Common myeloid progenitor, CD34-positive (primary cell): ENCODE results near the gene LTBP3. TPM values are rescaled to one million over a fixed set of nuclear protein-coding genes. Genes with fewer than 3 reads are reported as not detected.

Experiments used
- CTCF ChIA-PET: fragments of 350-600 bp; sonication (Branson Sonifier 250); formaldehyde crosslinking; loops from one replicate; lab custom pipeline; 2021; ENCODE audit warnings: antibody characterized with exemption; lab: Charles Lee
- POLR2A ChIA-PET: fragments of 350-600 bp; sonication (Branson Sonifier 250); formaldehyde crosslinking; loops from one replicate; lab custom pipeline; 2021; ENCODE audit warnings: antibody characterized with exemption; lab: Charles Lee
- DNase-seq, 3 donors: peaks; one replicate each; pipeline versions ENCODE4 v3.0.0 to v3.0.0-alpha.2; 2013
- H3K27ac ChIP-seq, 2 experiments: 1 replicate in 1 of 2; 2 replicates in 1 of 2; pipeline ENCODE4 v1.7.0; 2013; ENCODE audit warnings: inconsistent platforms in 2 of 2, low read length in 2 of 2, mild to moderate bottlenecking in 2 of 2, low read depth in 1 of 2, moderate library complexity in 1 of 2; ENCODE audit not compliant: severe bottlenecking in 2 of 2, insufficient read depth in 1 of 2, poor library complexity in 1 of 2
- H3K27me3 ChIP-seq, 5 experiments: replicated peaks in 2 of 5; 1 replicate in 3 of 5; 2 replicates in 2 of 5; pipeline versions ENCODE4 v1.6.1 to v1.7.0; 2013; ENCODE audit warnings: low read length in 4 of 5, mild to moderate bottlenecking in 2 of 5, moderate library complexity in 2 of 5, inconsistent platforms in 1 of 5; ENCODE audit not compliant: insufficient read depth in 5 of 5, control insufficient read depth in 4 of 5
- H3K36me3 ChIP-seq, 4 experiments: 1 replicate in 2 of 4; 2 replicates in 2 of 4; pipeline versions ENCODE4 v1.6.1 to v1.7.0; 2013; ENCODE audit warnings: low read length in 3 of 4, control low read depth in 1 of 4, mild to moderate bottlenecking in 1 of 4; ENCODE audit not compliant: control insufficient read depth in 4 of 4, insufficient read depth in 4 of 4
- H3K4me1 ChIP-seq, 4 experiments: 1 replicate in 3 of 4; 2 replicates in 1 of 4; pipeline versions ENCODE4 v1.6.1 to v1.7.1; 2013; ENCODE audit warnings: low read length in 3 of 4, mild to moderate bottlenecking in 3 of 4, control low read depth in 1 of 4, inconsistent platforms in 1 of 4, moderate library complexity in 1 of 4; ENCODE audit not compliant: control insufficient read depth in 4 of 4, insufficient read depth in 4 of 4; ENCODE audit errors: control extremely low read depth in 1 of 4
- H3K4me3 ChIP-seq, 7 experiments: 1 replicate in 4 of 7; 2 replicates in 3 of 7; pipeline versions ENCODE4 v1.5.1 to v1.7.0; 2013; ENCODE audit warnings: mild to moderate bottlenecking in 7 of 7, low read length in 6 of 7, moderate library complexity in 6 of 7, inconsistent platforms in 2 of 7, low read depth in 2 of 7, control low read depth in 1 of 7; ENCODE audit not compliant: insufficient read depth in 4 of 7, control insufficient read depth in 1 of 7; ENCODE audit errors: extremely low read depth in 1 of 7
- H3K9me3 ChIP-seq, 5 experiments: 1 replicate in 4 of 5; 2 replicates in 1 of 5; pipeline versions ENCODE4 v1.6.1 to v1.7.1; 2013; ENCODE audit warnings: low read length in 4 of 5, mild to moderate bottlenecking in 2 of 5, inconsistent platforms in 1 of 5, low read depth in 1 of 5, moderate library complexity in 1 of 5; ENCODE audit not compliant: control insufficient read depth in 4 of 5, insufficient read depth in 2 of 5; ENCODE audit errors: control extremely low read depth in 1 of 5
- WGBS: methylation state at CpG from one replicate; pipeline ENCODE4 v1.1.5; 2013; ENCODE audit not compliant: insufficient coverage; 5-methylcytosine and 5-hydroxymethylcytosine counted together
- polyA plus RNA-seq: library from polyadenylated mRNA; unstranded; fragments of 120-200 nt; gene quantifications from one replicate; pipeline ENCODE4 v1.2.1, GENCODE V29; 2013

The LTBP3 gene
- 78.1 TPM for polyA plus RNA-seq

DNA sequence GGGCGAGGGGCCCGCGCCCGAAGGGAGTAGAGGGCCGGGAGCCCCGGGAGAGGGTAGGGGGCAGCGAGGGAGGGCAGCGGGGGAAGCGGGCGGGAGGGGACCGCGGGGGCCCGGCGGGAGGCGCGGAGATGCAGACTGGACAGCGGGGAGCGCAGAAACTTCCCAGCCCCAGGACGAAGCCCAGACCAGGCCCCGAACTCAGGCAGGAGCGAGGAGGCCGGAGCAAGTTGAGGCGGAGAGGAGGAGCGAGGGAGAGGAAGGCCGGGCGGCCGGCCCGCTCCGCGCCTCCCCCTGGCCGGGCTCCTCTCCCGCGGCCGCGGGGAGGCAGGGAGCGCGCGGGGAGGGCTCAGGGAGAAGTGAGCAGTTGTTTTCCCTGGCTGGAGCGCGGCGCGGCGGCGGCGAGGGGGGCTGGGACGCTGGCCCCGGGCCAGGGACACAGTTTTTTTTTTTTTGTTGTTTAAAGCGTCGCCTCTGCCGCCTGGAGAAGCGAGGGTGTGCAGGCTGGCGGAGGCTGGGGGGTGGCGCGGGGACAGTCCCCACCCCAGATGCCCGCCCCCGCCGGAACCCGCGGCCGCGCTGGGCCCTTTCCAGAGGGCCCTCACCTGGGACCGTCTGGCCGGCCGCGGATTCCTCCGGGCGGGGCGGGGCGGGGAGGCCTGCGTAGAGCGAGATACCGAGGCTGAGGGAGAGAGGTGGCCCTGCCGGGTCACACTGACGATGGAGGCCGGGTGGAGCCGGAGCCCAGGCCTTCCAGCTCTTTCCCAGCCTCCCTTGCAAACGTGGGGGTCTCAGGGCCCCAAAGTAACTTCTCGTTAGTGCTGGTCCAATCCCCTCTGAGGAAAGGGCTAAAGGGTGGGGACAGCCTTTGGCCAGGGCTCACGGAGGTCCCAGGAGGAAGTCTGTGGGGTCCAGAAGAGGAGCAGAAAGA, at the start of gene LTBP3:
TSS of gene LTBP3 (minus strand) at position 358 of the 928 bp plus-strand sequence. CDS start 400 bp downstream, outside the sequence.
- Histone ChIP-seq H3K9me3 (no peaks in the 10 kb centered on the region), H3K4me3 (peak within 1 kb of the TSS; percentile 51 to 81 (median 62)), H3K4me1 (peaks cover 0 to 69% (median 62%) of the 10 kb centered on the region in 4 experiments), H3K27ac (peak within 1 kb of the TSS; percentile 54 to 76), H3K36me3 (no peaks in the 10 kb centered on the region), H3K27me3 (no peaks in the 10 kb centered on the region)
- CTCF ChIA-PET: interaction anchor here (0.9 to 16.1 kb wide), 7 partner anchors 13 to 46 kb away, joined by 3 to 239 read pairs (median 6); no protein-coding TSS in a partner anchor
- DNase-seq: peak in 2 of 3 donors; percentile 45 to 50
- POLR2A ChIA-PET: interaction anchor here (0.5 to 1.2 kb wide), 3 partner anchors 9 to 397 kb away, joined by 4 read pairs; partner anchors contain the start of gene ZNRD2
- 0% methylated on average over 56 of the region's 79 CpGs for WGBS

DNA sequence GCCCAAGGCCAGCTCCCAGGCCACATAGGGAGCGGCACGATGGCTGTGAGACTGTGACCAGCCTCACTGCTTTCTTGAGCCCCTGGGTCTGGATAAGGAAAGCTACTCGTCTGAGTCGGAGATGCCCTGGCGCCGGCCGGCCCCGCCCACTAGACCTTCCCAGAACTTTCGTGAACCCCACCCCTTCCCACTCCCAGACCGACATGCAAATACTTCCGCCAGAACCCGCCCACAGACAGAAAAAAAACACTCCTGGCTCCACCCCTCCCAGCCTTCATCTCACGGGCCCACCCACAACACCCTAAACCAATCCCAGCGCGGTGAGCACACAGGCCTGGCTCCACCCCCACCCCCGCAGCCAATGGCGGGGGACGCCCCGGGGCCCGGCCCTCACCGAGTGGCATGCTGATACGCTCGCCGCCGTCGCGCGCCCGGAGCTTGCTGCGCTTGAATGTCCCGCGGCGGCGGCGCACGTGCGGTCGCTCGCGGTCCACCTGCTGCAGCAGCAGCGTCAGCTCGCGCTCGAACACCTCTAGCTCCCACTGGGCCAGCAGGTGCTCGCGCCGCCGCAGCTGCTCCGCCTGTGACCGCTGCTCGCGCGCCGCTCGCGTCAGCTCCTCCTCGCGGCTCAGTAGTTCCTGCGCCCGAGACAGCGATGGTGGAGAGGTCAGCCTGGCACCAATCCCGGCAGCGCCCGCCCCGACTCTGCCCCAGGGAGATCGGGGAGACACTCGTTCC, 48.9 kb upstream of the LTBP3 start:
- 96% methylated on average over 60 of the region's 67 CpGs for WGBS
- Histone ChIP-seq H3K4me1 (peaks cover 5 to 31% (median 30%) of the 10 kb centered on the region in 4 experiments), H3K27me3 (no peaks in the 10 kb centered on the region), H3K27ac (no peak overlapping the region), H3K4me3 (no peak overlapping the region), H3K36me3 (peaks cover 7 to 82% (median 61%) of the 10 kb centered on the region in 4 experiments), H3K9me3 (no peaks in the 10 kb centered on the region)
- ChIA-PET POLR2A (no interaction called here), CTCF (interaction anchor here (16.3 kb wide), 1 partner anchor 14 kb away, joined by 229 read pairs; the partner anchor contains the start of gene KCNK7)
- peak in 2 of 3 donors; percentile 39 to 41 for DNase-seq

DNA sequence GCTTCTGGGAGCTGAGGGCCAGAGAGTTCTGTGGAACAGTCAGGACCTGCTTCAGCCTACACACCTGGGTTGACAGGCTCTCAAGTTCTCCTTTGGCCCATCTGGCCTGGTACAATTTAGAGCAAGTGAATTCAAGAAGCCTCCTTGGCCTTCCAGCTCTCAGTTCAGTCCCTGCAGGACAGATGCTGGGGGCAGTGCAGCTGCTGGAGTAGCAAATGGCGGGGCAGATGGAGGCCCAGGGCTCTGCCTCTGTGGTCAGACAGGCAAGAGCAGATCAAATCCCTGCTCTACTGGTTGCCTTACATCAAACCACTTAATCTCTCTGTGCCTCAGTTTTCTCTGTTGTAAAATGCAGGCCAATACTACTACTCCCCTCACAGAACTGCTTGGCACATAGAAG, 46.1 kb upstream of the LTBP3 start:
- Histone ChIP-seq H3K27me3 (no peaks in the 10 kb centered on the region), H3K27ac (no peak overlapping the region), H3K4me1 (peaks cover 0 to 3% (median 2%) of the 10 kb centered on the region in 4 experiments), H3K36me3 (peaks cover 7 to 82% (median 67%) of the 10 kb centered on the region in 4 experiments), H3K4me3 (no peak overlapping the region), H3K9me3 (no peaks in the 10 kb centered on the region)
- ChIA-PET CTCF (interaction anchor here (0.9 to 16.3 kb wide), 9 partner anchors 8 to 176 kb away, joined by 3 to 229 read pairs (median 4); partner anchors contain the start of genes EHBP1L1, KCNK7 and PCNX3), POLR2A (no interaction called here)
- no peak for DNase-seq
- WGBS: 100% methylated on average over 1 of the region's 1 CpG

DNA sequence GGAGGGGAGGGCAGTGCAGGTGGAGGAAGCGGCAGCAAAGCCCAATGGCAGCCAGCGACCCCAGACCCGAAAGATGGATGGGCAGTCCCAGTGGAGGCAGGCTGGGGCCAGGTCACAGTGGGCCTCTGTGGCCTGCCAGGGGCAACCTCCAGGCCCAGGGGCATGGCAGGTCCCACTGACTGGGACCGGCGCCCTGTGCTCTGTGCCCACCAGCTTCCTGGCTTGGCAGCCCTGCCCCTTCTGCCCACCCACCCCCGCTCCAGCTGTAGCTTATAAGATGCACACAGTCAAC, 41.7 kb upstream of the LTBP3 start:
- no peaks in the 10 kb centered on the region for H3K9me3 ChIP-seq
- CTCF ChIA-PET: interaction anchor here (16.3 to 16.6 kb wide), 2 partner anchors 7 to 8 kb away, joined by 229 read pairs; partner anchors contain the start of genes KCNK7, MAP3K11 and PCNX3
- 96% methylated on average over 4 of the region's 6 CpGs for whole genome bisulfite sequencing
- H3K36me3 ChIP-seq: peaks cover 4 to 62% (median 46%) of the 10 kb centered on the region in 4 experiments
- no peak overlapping the region for H3K27ac ChIP-seq
- peaks cover 0 to 7% (median 3%) of the 10 kb centered on the region in 4 experiments for H3K4me1 ChIP-seq
- no peak overlapping the region for H3K4me3 ChIP-seq
- H3K27me3 ChIP-seq: no peaks in the 10 kb centered on the region
- POLR2A ChIA-PET: no interaction called here
- DNase-seq: no peak

DNA sequence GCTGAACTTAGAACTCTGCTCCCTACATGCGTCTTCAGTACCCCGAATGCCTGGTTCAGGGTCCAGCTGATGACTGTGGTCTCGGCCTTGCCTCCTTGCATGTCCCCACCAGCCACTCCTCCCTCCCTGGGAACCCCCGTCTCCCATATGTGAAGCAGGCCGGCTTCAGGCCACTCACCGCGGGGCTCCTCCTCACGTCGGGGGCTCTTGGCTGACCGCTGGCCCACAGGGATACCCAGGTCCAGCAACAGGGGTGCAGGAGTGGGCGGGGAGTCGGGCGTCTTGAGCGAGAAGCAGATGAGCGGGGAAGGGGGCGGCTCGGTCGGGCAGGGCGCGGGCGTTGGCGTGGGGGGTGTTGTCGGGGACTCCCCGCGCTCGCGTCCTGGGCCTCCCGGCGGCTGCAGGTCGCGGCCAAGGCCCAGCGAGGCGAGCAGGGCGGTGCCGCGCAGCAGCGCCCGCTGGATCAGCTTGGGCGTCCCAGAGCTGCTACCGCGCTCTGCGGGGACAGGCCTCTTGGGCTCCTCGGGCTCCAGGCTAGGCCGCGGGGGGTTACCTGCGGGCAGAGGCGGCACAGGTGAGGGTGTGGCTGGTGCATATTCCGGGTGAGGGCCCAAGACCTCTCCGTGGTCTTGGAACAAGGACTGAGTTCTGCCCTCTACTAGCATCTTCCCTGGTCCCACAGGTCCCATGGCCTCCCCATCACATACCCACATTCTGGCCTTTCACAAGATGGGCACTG, 41.2 kb upstream of the LTBP3 start:
- Histone ChIP-seq H3K4me3 (no peak overlapping the region), H3K27ac (no peak overlapping the region), H3K27me3 (no peaks in the 10 kb centered on the region), H3K36me3 (peaks cover 4 to 56% (median 41%) of the 10 kb centered on the region in 4 experiments), H3K9me3 (no peaks in the 10 kb centered on the region), H3K4me1 (peaks cover 0 to 7% (median 3%) of the 10 kb centered on the region in 4 experiments)
- ChIA-PET POLR2A (no interaction called here), CTCF (interaction anchor here (1.5 to 16.6 kb wide), 3 partner anchors 6 to 9 kb away, joined by 3 to 229 read pairs (median 229); partner anchors contain the start of genes KCNK7, MAP3K11 and PCNX3)
- WGBS: 96% methylated on average over 36 of the region's 49 CpGs
- no peak for DNase-seq

DNA sequence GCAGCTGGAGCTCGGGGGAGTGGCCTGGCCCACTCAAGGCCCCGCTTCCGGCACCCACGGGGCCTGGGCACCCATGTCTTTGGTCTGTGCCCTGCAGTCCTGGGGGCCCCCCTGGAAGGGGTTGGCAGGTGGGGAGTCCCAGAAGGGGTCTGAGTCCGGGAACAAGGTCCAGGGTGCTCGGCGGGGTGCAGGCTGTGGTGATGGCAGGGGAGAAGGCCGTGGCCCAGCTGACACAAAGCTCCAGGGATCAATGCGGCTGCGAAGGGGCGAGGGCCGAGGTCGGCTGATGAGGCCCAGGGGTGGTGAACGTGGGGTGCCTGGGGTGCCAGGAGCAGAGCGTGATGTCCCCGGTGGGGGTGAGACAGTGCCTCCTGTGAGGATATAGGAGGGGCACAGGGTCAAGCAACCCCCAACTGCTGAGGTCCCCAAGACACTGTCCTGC, 40.1 kb upstream of the LTBP3 start:
- Histone ChIP-seq H3K9me3 (no peaks in the 10 kb centered on the region), H3K27me3 (no peaks in the 10 kb centered on the region), H3K4me1 (peaks cover 0 to 7% (median 5%) of the 10 kb centered on the region in 4 experiments), H3K36me3 (peaks cover 4 to 50% (median 33%) of the 10 kb centered on the region in 4 experiments), H3K27ac (no peak overlapping the region), H3K4me3 (no peak overlapping the region)
- CTCF ChIA-PET: interaction anchor here (1.5 to 16.6 kb wide), 4 partner anchors 8 to 59 kb away, joined by 3 to 229 read pairs (median 48); partner anchors contain the start of genes MAP3K11 and PCNX3
- POLR2A ChIA-PET: no interaction called here
- WGBS: 95% methylated on average over 10 of the region's 16 CpGs
- DNase-seq: no peak
